WERI-Rb-1 (cell line): ENCODE results near the gene ANXA4.

ENCODE experiments used
- DNase-seq: peaks from one replicate; pipeline ENCODE4 v3.0.0-alpha.2; 2020
- H3K27ac ChIP-seq: fragments of 250-450 bp; sonication (Bioruptor Pico); 2 replicates; pipeline ENCODE4 v1.5.1; 2020; ENCODE audit warnings: mild to moderate bottlenecking, moderate library complexity
- H3K27me3 ChIP-seq: fragments of 250-450 bp; sonication (Bioruptor Pico); 2 replicates; pipeline ENCODE4 v1.5.1; 2021; ENCODE audit warnings: mild to moderate bottlenecking, low read depth, moderate library complexity; ENCODE audit not compliant: insufficient read depth, severe bottlenecking
- H3K36me3 ChIP-seq: fragments of 250-450 bp; sonication (Bioruptor Pico); 2 replicates; pipeline ENCODE4 v1.5.1; 2020; ENCODE audit warnings: mild to moderate bottlenecking, moderate library complexity
- H3K4me3 ChIP-seq: 2 replicates; pipeline ENCODE4 v1.5.1; 2011; ENCODE audit warnings: low read depth, mild to moderate bottlenecking, control low read depth, low read length
- H3K9me3 ChIP-seq: fragments of 250-450 bp; sonication (Bioruptor Pico); 2 replicates; pipeline ENCODE4 v1.5.1; 2021; ENCODE audit warnings: mild to moderate bottlenecking, moderate library complexity; ENCODE audit not compliant: severe bottlenecking
- CTCF ChIP-seq: IDR thresholded peaks from 2 replicates; pipeline ENCODE4 v1.5.1; 2011; ENCODE audit warnings: low read depth, mild to moderate bottlenecking, control low read depth, inconsistent platforms, low read length

The ANXA4 gene

GRCh38 chr2:69844560-69844959 is 102.6 kb downstream of the ANXA4 start:
- no peak overlapping the region for H3K4me3 ChIP-seq
- H3K27me3 ChIP-seq, result no peaks in the 10 kb centered on the region
- H3K27ac ChIP-seq, result no peak overlapping the region
- DNase-seq, result no peak
- H3K9me3 ChIP-seq, result no peaks in the 10 kb centered on the region
- TF ChIP-seq CTCF, result no peak
- H3K36me3 ChIP-seq, result peaks cover 65% of the 10 kb centered on the region

GRCh38 chr2:69846182-69847067 is 104.5 kb downstream of the ANXA4 start:
- no peak for DNase-seq
- Histone ChIP-seq H3K27ac (no peak overlapping the region), H3K4me3 (no peak overlapping the region), H3K27me3 (no peaks in the 10 kb centered on the region), H3K36me3 (peaks cover 68% of the 10 kb centered on the region), H3K9me3 (no peaks in the 10 kb centered on the region)
- TF ChIP-seq CTCF, result no peak

GRCh38 chr2:69847068-69847828 is 105.3 kb downstream of the ANXA4 start:
- H3K36me3 ChIP-seq, result peaks cover 68% of the 10 kb centered on the region
- no peak overlapping the region for H3K27ac ChIP-seq
- H3K4me3 ChIP-seq, result no peak overlapping the region
- no peaks in the 10 kb centered on the region for H3K9me3 ChIP-seq
- no peak for TF ChIP-seq CTCF
- no peak for DNase-seq
- no peaks in the 10 kb centered on the region for H3K27me3 ChIP-seq

GRCh38 chr2:69848186-69848790 is 106.4 kb downstream of the ANXA4 start:
- no peak overlapping the region for H3K4me3 ChIP-seq
- no peak overlapping the region for H3K27ac ChIP-seq
- no peak for TF ChIP-seq CTCF
- H3K27me3 ChIP-seq, result no peaks in the 10 kb centered on the region
- peaks cover 67% of the 10 kb centered on the region for H3K36me3 ChIP-seq
- no peak for DNase-seq
- H3K9me3 ChIP-seq, result no peaks in the 10 kb centered on the region

- H3K4me3 ChIP-seq, result no peak overlapping the region
- peaks cover 4% of the 10 kb centered on the region for H3K36me3 ChIP-seq
- H3K9me3 ChIP-seq, result no peaks in the 10 kb centered on the region
- no peak for DNase-seq
- H3K27ac ChIP-seq, result no peak overlapping the region
- TF ChIP-seq CTCF, result no peak
- no peaks in the 10 kb centered on the region for H3K27me3 ChIP-seq
Observed at GRCh38 chr2:69858261-69858660, 116.3 kb downstream of the ANXA4 start.
